GM19238 (cell line): Measurements from ENCODE around the gene NUCB2.

ENCODE experiments used
- DNase-seq: peaks from one replicate; pipeline ENCODE4 v3.0.0; 2011; ENCODE audit warnings: low spot score; ENCODE audit not compliant: insufficient read length

The NUCB2 gene

DNA sequence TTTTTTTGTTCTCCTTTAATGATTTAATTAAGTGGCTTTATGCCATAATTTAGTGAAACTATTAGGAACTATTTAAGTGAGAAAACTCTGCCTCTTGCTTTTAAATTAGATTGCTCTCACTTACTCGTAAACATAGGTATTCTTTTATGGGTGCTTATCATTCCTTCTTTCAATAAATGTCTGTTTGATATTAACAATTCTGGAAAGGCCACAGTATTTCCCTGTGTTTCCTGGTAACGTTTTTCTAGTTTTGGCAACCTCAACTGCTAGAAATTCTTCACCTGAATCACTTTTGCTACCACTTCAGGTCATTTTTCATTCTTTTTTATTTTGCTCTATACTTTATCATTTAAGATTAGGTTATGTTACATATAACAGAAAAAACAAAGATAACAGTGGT is 55.1 kb downstream of the NUCB2 start:
- DNase-seq = no peak

GRCh38 chr11:17333799-17334586 is 57.5 kb downstream of the NUCB2 start:
- DNase-seq = no peak

GRCh38 chr11:17343257-17343656 is 66.7 kb downstream of the NUCB2 start:
- no peak for DNase-seq

GRCh38 chr11:17343907-17344306 is 67.4 kb downstream of the NUCB2 start:
- no peak for DNase-seq

GRCh38 chr11:17347676-17348075 is 71.1 kb downstream of the NUCB2 start:
- no peak for DNase-seq

DNA sequence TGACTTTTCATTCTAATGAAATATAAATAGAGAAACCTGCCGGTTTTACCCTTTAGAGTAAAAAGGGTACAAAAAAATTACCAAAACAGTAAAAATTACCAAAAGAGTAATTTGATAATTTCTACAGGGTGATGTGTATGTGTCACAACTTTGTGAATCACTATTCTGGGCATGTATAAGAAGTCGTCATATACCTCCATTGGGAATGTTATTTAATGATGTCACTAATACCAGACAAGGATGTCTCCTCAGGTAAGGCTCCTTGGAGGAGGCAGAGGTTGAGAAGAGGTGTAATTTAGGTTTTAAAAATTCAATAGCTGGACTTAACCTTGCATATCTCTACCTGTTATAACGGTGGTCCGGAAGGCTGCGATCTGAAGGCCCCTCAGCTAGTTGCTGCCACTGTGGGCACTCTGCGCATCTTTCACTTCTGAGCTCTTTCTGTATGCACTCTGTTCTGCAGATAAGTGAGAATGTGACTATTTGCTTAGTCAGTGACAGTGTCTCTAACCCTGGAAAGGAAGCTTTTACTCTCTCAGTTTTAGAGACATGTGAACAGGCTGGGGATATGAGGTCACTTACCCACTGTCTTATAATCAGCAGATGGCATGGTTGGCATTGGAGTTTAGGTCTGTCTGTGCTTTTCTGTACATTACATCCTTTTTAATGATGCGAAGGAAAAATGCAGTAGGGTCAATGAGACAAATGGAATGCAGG is 74.1 kb downstream of the NUCB2 start:
- no peak for DNase-seq

DNA sequence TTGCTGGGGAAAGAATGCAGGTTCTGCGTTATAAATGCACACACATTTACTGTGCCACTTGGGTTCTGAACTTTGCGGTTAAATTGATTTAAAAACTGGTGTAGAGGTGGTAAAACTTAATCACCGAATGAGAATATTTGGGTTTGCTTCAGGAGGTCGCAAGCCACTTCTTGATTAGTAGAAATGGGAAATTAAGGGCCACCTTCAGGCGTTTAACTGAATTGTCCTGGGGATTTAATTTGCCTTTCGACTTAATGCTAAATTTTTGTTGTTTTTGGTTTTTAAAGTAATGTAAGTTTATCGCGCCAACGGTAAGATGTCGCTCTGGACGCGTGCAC is 74.6 kb downstream of the NUCB2 start:
- no peak for DNase-seq

DNA sequence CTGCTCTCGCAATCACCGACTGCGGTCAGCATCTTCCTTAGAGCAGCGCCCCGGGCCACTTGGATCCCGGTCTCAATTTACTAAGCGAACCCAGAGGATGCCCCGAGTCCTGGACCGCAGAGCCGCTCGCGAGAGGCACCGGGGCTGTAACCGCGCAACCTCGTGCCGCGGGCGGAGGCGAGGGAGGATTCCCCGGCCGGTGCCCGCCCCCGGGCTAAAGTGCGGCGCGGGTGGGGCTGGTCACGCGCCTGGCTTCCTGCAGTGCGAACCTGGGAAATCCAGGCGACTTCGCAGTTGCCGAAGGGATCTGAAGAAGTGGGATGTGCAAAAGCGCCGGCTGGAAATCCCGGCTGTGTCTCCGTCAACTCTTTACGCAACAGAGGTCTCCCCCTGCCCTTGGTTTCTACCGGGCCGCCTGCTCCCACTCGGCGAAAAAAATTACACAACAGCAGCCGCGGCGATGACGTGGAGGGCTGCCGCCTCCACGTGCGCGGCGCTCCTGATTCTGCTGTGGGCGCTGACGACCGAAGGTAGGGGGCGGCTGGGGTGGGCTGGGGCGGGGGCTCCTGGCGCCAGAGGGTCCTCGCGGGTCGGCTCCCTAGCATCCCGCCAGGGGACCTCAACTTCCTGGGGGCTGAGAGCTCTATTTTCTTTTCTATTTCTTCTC is 75.1 kb downstream of the NUCB2 start, which contains the start of gene NCR3LG1:
TSS of gene NCR3LG1 (plus strand) at position 291 of the 667 bp plus-strand sequence. CDS start at position 461, 170 bp downstream.
- no peak for DNase-seq

GRCh38 chr11:17352950-17353820 is 76.6 kb downstream of the NUCB2 start:
- peak; percentile 31 for DNase-seq

DNA sequence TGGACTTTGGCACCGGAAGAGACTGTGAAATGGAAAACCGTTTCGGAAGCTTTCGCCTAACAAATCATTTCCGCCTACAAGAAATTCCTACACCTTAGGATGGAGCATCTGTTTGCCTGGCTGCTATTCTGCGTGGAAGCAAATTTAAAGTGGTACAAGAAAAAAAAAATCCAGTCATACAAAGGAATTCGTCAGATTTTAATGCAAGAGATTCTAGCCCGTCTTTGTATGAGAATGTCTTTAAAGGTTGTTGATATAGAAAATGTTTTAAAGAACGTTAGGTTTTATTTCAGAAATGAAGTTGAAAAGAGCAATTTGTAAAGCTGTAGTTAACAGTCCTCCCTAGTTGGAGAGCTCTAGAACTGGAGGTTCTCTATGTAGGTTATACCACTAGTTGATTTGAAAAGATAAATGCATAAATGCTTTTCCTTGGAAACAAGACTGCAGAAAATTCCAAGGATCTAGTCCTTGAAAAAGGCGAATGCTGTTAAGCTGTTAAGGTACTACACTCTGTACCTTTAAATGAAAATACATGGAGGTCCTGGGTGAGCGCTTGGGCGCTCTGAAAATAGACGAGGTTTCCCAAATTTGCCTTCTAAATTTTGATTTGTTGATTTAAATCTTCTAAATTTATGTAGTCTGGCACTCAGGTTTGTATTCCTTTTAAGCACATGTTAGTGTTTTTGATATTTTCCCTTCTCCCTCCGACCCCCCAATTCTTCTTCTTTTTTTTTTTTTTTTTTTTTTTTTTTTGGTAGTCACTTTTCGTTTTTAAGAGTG is 77.5 kb downstream of the NUCB2 start:
- no peak for DNase-seq

DNA sequence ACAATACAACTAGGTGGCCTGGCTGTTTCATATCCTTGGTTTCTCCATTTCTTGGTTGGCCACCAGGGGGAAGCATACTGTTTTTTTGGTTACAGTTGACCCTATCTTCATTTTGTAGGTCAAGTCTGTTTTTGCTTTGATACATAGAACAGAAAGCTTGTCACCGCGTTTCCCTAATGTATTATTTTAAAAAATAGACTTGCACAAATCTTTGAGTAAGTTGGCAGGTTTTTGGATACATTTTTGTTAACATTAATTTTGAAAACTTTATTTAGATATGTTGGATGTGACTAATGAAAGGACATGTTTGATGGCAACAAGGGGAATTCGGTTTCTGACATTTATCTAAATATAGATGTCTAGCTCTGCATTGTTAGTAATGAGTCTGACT is 78.1 kb downstream of the NUCB2 start:
- peak; percentile 44 for DNase-seq

DNA sequence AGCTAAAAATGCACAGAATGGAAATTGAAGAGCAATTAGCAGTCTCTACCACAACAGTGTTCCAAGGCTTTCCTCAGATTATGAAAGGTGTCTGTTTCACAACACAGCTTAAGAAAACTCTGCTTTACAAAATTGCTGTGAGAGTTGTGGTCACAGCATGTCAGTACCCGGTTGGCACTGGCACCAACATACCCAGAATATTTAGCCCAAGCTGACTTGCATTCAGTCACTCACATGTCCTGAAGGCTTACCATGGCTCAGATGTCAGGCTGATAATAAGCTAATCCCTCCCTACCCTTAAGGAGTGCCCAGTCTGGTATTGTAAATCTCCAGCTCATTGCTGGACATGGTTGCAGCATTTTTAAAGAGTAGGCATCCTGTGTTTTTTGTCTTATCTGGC is 90.0 kb downstream of the NUCB2 start:
- DNase-seq = no peak

DNA sequence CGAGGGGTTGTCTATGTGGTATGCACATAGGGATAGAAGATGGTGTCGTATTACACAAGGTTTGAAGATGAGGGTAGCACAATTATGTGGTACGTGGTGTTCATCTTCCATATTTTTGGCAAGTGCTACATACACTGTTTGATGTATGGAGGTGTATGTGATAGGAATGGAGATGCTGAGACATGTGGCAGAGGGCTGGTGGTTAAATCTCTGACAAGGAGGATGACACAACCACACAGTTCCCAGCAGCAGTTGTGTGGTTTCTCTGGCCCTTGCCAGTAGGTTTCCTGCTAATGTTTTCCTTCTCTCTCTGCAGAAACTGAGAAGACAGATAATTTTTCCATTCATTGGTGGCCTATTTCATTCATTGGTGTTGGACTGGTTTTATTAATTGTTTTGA is 92.0 kb downstream of the NUCB2 start:
- DNase-seq = no peak

- DNase-seq = no peak
These were observed 92.6 kb downstream of the NUCB2 start for GRCh38 chr11:17369094-17369493.

- DNase-seq = no peak
These were observed 93.2 kb downstream of the NUCB2 start for GRCh38 chr11:17369684-17370243.

DNA sequence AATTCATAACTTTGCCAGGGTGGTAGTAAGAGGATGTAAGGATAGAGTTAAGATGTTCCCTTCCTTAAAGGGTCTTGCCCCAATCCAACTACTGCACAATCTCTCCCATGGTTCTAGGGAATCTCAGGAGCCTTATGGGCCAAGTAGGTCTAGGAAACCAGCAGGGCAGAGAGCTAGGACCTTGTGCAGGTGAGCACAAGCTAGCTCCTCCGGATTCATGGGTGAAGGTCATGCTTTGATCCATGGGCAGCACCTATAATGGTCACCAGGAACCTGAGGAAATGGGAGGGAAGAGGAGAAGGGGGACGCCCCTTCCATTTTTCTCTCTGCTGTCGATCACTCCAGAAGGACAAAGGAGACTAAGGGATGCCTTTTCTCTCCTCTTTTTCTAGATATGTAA is 95.1 kb downstream of the NUCB2 start:
- no peak for DNase-seq

GRCh38 chr11:17375547-17375946 is 99.0 kb downstream of the NUCB2 start:
- no peak for DNase-seq

- no peak for DNase-seq
These were observed 100.0 kb downstream of the NUCB2 start for GRCh38 chr11:17376493-17376892.

DNA sequence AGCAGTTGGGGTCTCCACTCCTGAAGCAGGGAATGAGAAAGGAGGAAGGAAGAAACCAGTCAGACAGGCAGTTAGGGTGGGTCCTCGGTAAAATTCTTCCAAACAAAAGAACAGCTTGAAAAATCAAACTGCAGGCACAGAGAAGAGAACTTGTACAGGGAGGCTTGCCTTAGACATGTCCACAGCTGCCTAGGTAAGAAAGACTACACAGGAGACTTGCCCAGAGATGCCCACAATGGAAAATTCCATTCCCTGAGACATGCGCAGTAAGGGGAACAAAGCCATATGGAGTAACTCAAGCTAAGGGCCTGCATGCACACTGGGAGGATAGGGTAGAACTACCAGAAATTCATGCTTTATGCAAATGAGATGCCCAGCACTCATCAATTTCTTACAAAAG is 102.1 kb downstream of the NUCB2 start:
- DNase-seq = no peak
